ENCODE measurements around the gene ANO5. TPM values are rescaled to one million over a fixed set of nuclear protein-coding genes. Genes with fewer than 3 reads are reported as not detected.

The ANO5 gene
- polyA plus RNA-seq, 4 donors = 4.2 to 8.8 (median 4.8) TPM

DNA sequence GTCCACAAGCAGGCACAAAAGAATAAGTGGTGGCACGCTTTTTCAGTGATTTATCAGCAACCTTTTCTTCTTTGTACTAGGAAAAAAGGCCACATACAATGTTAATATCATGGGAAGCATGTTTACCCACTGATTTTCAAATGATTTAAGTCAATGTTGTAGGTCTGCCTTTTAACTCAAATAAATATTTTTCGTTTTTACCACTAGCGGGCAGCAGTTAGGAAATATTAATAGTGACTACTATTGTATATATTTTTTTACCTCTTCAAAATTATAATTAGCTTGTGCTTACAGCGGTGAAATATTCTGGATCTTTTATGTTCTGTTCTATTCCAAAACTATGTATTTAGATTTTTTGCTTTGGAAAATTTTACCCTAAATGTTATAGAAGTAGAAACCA, 138.9 kb downstream of the ANO5 start:
- DNase-seq (ENCODE audit: low read depth in 4 of 4, low spot score in 3 of 4) = no peak

Other genes with a start within 250 kb of the ANO5 start
- gene SLC17A6, start 145.3 kb downstream of the ANO5 start, polyA plus RNA-seq (ENCODE audit: insufficient read length in 4 of 4) = not detected

Data from right renal pelvis (tissue), 4 donors.